T-helper 2 cell treated with Interferon-gamma antibody and Interleukin-4, amounts not matched to agents 5 μg/mL and 100 μg/mL, for 36 hours (primary cell): ENCODE measurements around the gene KRT81.
"Not testable (repeated sequence)": the region's sequence is repeated elsewhere in the genome, so short reads cannot be mapped to it uniquely, and the experiment has no call there.

Source experiments
- DNase-seq: peaks from one replicate; pipeline ENCODE4 v3.0.0; 2021; ENCODE audit warnings: low spot score
- H3K27ac Mint-ChIP-seq: one replicate; pipeline ENCODE4 v1.8.0; 2021; ENCODE audit warnings: mild to moderate bottlenecking, mixed read lengths
- H3K27me3 Mint-ChIP-seq: one replicate; pipeline ENCODE4 v1.8.0; 2021; ENCODE audit warnings: low read depth, mixed read lengths
- H3K36me3 Mint-ChIP-seq: one replicate; pipeline ENCODE4 v1.8.0; 2021; ENCODE audit warnings: low read depth, mixed read lengths
- H3K4me1 Mint-ChIP-seq: one replicate; pipeline ENCODE4 v1.8.0; 2021; ENCODE audit warnings: low read depth, mixed read lengths
- H3K4me3 Mint-ChIP-seq: one replicate; pipeline ENCODE4 v1.8.0; 2022; ENCODE audit warnings: mild to moderate bottlenecking, moderate library complexity, mixed read lengths
- H3K9me3 Mint-ChIP-seq: one replicate; pipeline ENCODE4 v1.8.0; 2021; ENCODE audit warnings: mixed read lengths

Gene KRT81

GRCh38 chr12:52252728-52253343 lies 38.5 kb downstream of the KRT81 start:
- no peak for DNase-seq
- peaks cover 43% of the 10 kb centered on the region for H3K27me3 Mint-ChIP-seq
- H3K36me3 Mint-ChIP-seq, result peaks cover 15% of the 10 kb centered on the region
- H3K9me3 Mint-ChIP-seq, result peaks cover 8% of the 10 kb centered on the region
- peak overlapping the region; percentile 18 for H3K4me3 Mint-ChIP-seq
- H3K27ac Mint-ChIP-seq, result peak overlapping the region; percentile 55
- peaks cover 27% of the 10 kb centered on the region for H3K4me1 Mint-ChIP-seq

- Mint-ChIP-seq H3K27me3 (peaks cover 37% of the 10 kb centered on the region), H3K36me3 (peaks cover 15% of the 10 kb centered on the region), H3K4me1 (peaks cover 33% of the 10 kb centered on the region), H3K27ac (peak overlapping the region; percentile 89)
- not testable (repeated sequence) for H3K4me3 Mint-ChIP-seq, H3K9me3 Mint-ChIP-seq, DNase-seq
Observed at GRCh38 chr12:52252175-52252615, 39.1 kb downstream of the KRT81 start.

- Mint-ChIP-seq H3K36me3 (peaks cover 15% of the 10 kb centered on the region), H3K4me1 (peaks cover 40% of the 10 kb centered on the region), H3K27me3 (peaks cover 30% of the 10 kb centered on the region), H3K9me3 (peaks cover 8% of the 10 kb centered on the region), H3K4me3 (peak overlapping the region; percentile 57), H3K27ac (peak overlapping the region; percentile 89)
- DNase-seq, result peak; percentile 7
Observed at GRCh38 chr12:52251367-52252051, 39.8 kb downstream of the KRT81 start.

GRCh38 chr12:52250048-52250990 lies 41.0 kb downstream of the KRT81 start:
- no peak for DNase-seq
- peaks cover 51% of the 10 kb centered on the region for H3K4me1 Mint-ChIP-seq
- peaks cover 8% of the 10 kb centered on the region for H3K9me3 Mint-ChIP-seq
- peak overlapping the region; percentile 37 for H3K27ac Mint-ChIP-seq
- peak overlapping the region; percentile 0 for H3K4me3 Mint-ChIP-seq
- H3K27me3 Mint-ChIP-seq, result peaks cover 18% of the 10 kb centered on the region
- peaks cover 15% of the 10 kb centered on the region for H3K36me3 Mint-ChIP-seq

GRCh38 chr12:52249511-52250047 lies 41.8 kb downstream of the KRT81 start:
- no peak for DNase-seq
- Mint-ChIP-seq H3K9me3 (peaks cover 8% of the 10 kb centered on the region), H3K27ac (peak overlapping the region; percentile 37), H3K4me1 (peaks cover 57% of the 10 kb centered on the region), H3K4me3 (peak overlapping the region; percentile 0), H3K36me3 (peaks cover 15% of the 10 kb centered on the region), H3K27me3 (peaks cover 11% of the 10 kb centered on the region)

- Mint-ChIP-seq H3K27ac (no peak overlapping the region), H3K4me1 (peaks cover 64% of the 10 kb centered on the region), H3K9me3 (peaks cover 8% of the 10 kb centered on the region), H3K36me3 (peaks cover 15% of the 10 kb centered on the region), H3K27me3 (peaks cover 11% of the 10 kb centered on the region), H3K4me3 (no peak overlapping the region)
- no peak for DNase-seq
Observed at GRCh38 chr12:52248541-52249461, 42.5 kb downstream of the KRT81 start.

GRCh38 chr12:52247622-52248540 lies 43.5 kb downstream of the KRT81 start:
- H3K27me3 Mint-ChIP-seq, result peaks cover 11% of the 10 kb centered on the region
- DNase-seq, result no peak
- peaks cover 15% of the 10 kb centered on the region for H3K36me3 Mint-ChIP-seq
- H3K27ac Mint-ChIP-seq, result peak overlapping the region; percentile 71
- peaks cover 8% of the 10 kb centered on the region for H3K9me3 Mint-ChIP-seq
- peaks cover 68% of the 10 kb centered on the region for H3K4me1 Mint-ChIP-seq
- no peak overlapping the region for H3K4me3 Mint-ChIP-seq

- peak; percentile 18 for DNase-seq
- Mint-ChIP-seq H3K9me3 (peaks cover 8% of the 10 kb centered on the region), H3K27ac (peak overlapping the region; percentile 71), H3K27me3 (peaks cover 11% of the 10 kb centered on the region), H3K4me3 (peak overlapping the region; percentile 61), H3K36me3 (peaks cover 12% of the 10 kb centered on the region), H3K4me1 (peaks cover 62% of the 10 kb centered on the region)
Observed at GRCh38 chr12:52246720-52247621, 44.4 kb downstream of the KRT81 start.

- Mint-ChIP-seq H3K9me3 (no peaks in the 10 kb centered on the region), H3K27ac (peak overlapping the region; percentile 81), H3K4me1 (peaks cover 53% of the 10 kb centered on the region), H3K4me3 (peak overlapping the region; percentile 61), H3K27me3 (peaks cover 8% of the 10 kb centered on the region), H3K36me3 (peaks cover 6% of the 10 kb centered on the region)
- DNase-seq, result no peak
Observed at GRCh38 chr12:52245962-52246569, 45.3 kb downstream of the KRT81 start.

- H3K4me1 Mint-ChIP-seq, result peaks cover 53% of the 10 kb centered on the region
- peaks cover 8% of the 10 kb centered on the region for H3K27me3 Mint-ChIP-seq
- peak overlapping the region; percentile 61 for H3K4me3 Mint-ChIP-seq
- peaks cover 6% of the 10 kb centered on the region for H3K36me3 Mint-ChIP-seq
- H3K9me3 Mint-ChIP-seq, result no peaks in the 10 kb centered on the region
- H3K27ac Mint-ChIP-seq, result peak overlapping the region; percentile 94
- no peak for DNase-seq
Observed at GRCh38 chr12:52245259-52245961, 45.9 kb downstream of the KRT81 start.

GRCh38 chr12:52244615-52244994 lies 46.7 kb downstream of the KRT81 start:
- H3K36me3 Mint-ChIP-seq, result peaks cover 3% of the 10 kb centered on the region
- H3K4me3 Mint-ChIP-seq, result peak overlapping the region; percentile 55
- H3K27me3 Mint-ChIP-seq, result peaks cover 3% of the 10 kb centered on the region

More at GRCh38 chr12:52244615-52244994, 46.7 kb downstream of the KRT81 start:
- H3K9me3 Mint-ChIP-seq, result no peaks in the 10 kb centered on the region
- DNase-seq, result no peak
- H3K27ac Mint-ChIP-seq, result peak overlapping the region; percentile 94
- H3K4me1 Mint-ChIP-seq, result peaks cover 47% of the 10 kb centered on the region
